ENCODE results near the gene LIF.

LIF gene

DNA sequence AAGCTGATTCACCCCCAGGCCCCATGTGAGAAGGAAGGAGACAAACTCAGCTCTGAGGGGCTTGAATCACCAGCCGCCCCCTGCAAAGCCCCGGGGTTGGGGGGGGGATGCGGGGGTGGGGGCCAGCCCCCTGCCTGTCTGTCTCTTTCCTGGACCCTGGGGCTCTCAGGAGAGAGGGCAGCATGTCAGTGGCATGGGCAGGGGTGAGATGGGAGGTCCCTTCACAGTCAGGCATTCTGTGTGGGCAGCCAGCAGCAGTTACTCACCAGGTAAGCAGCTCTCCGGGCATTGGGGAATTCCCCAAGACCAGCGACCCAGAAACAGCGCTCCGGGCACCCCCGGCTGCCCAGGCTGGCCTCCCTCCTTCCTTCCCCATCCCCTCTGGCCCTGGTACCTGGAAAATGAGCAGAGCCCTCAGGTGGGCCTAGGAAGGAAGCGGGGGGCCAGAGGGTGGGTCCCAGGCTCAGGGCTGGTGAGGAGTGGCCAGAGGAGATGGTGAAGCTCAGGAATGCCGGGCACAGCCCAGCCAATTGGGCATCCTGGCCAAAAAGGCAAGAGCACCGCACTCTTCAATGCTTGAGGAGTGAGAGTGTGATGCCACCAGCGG, 4.2 kb upstream of the LIF start:
- no peak overlapping the region for H3K27ac ChIP-seq (ENCODE audit: low read depth, low read length)
- H3K9me3 ChIP-seq (ENCODE audit: insufficient read depth, low read length): no peaks in the 10 kb centered on the region
- H4K20me1 ChIP-seq (ENCODE audit: low read depth, low read length): no peaks in the 10 kb centered on the region
- no peak overlapping the region for H3K4me3 ChIP-seq (ENCODE audit: insufficient read depth, low read length, poor library complexity, severe bottlenecking)
- no peak overlapping the region for H2AFZ ChIP-seq (ENCODE audit: low read depth, low read length, severe bottlenecking)
- TF ChIP-seq EZH2phosphoT487 (conservative IDR thresholded peaks at IDR 0.05; ENCODE audit: low read length): no peak
- TF ChIP-seq, protein P1, sequence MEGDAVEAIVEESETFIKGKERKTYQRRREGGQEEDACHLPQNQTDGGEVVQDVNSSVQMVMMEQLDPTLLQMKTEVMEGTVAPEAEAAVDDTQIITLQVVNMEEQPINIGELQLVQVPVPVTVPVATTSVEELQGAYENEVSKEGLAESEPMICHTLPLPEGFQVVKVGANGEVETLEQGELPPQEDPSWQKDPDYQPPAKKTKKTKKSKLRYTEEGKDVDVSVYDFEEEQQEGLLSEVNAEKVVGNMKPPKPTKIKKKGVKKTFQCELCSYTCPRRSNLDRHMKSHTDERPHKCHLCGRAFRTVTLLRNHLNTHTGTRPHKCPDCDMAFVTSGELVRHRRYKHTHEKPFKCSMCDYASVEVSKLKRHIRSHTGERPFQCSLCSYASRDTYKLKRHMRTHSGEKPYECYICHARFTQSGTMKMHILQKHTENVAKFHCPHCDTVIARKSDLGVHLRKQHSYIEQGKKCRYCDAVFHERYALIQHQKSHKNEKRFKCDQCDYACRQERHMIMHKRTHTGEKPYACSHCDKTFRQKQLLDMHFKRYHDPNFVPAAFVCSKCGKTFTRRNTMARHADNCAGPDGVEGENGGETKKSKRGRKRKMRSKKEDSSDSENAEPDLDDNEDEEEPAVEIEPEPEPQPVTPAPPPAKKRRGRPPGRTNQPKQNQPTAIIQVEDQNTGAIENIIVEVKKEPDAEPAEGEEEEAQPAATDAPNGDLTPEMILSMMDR (IDR thresholded peaks at IDR 0.05; ENCODE audit: insufficient read depth, low read length, poor library complexity, severe bottlenecking): no peak
- no peak overlapping the region for H3K9ac ChIP-seq (ENCODE audit: low read length)
- H3F3A ChIP-seq (ENCODE audit: insufficient read depth): no peaks in the 10 kb centered on the region
- no peaks in the 10 kb centered on the region for H3K9me2 ChIP-seq (replicated peaks; ENCODE audit: insufficient read depth, low read length)
- H3K36me3 ChIP-seq (ENCODE audit: low read length): no peaks in the 10 kb centered on the region
- no peaks in the 10 kb centered on the region for H3K79me2 ChIP-seq (ENCODE audit: insufficient read depth, low read length)
- no peak overlapping the region for H3K4me2 ChIP-seq (ENCODE audit: low read depth, low read length, poor library complexity, severe bottlenecking)
- H3K27me3 ChIP-seq (ENCODE audit: low read length): no peaks in the 10 kb centered on the region; the same call in 1 of the 2 replicates

GRCh38 chr22:30250039-30250565, 3.5 kb upstream of the LIF start:
- H3F3A ChIP-seq (ENCODE audit: insufficient read depth): no peaks in the 10 kb centered on the region
- no peak overlapping the region for H3K27ac ChIP-seq (ENCODE audit: low read depth, low read length)
- H3K27me3 ChIP-seq (ENCODE audit: low read length): no peaks in the 10 kb centered on the region; the same call in 1 of the 2 replicates
- H3K9ac ChIP-seq (ENCODE audit: low read length): no peak overlapping the region
- no peaks in the 10 kb centered on the region for H3K9me3 ChIP-seq (ENCODE audit: insufficient read depth, low read length)
- H4K20me1 ChIP-seq (ENCODE audit: low read depth, low read length): no peaks in the 10 kb centered on the region
- no peaks in the 10 kb centered on the region for H3K9me2 ChIP-seq (replicated peaks; ENCODE audit: insufficient read depth, low read length)
- H3K4me2 ChIP-seq (ENCODE audit: low read depth, low read length, poor library complexity, severe bottlenecking): no peak overlapping the region
- H3K4me3 ChIP-seq (ENCODE audit: insufficient read depth, low read length, poor library complexity, severe bottlenecking): no peak overlapping the region
- no peaks in the 10 kb centered on the region for H3K36me3 ChIP-seq (ENCODE audit: low read length)
- no peak for TF ChIP-seq EZH2phosphoT487 (conservative IDR thresholded peaks at IDR 0.05; ENCODE audit: low read length)
- TF ChIP-seq, protein P1 (IDR thresholded peaks at IDR 0.05; ENCODE audit: insufficient read depth, low read length, poor library complexity, severe bottlenecking): no peak
- no peaks in the 10 kb centered on the region for H3K79me2 ChIP-seq (ENCODE audit: insufficient read depth, low read length)
- H2AFZ ChIP-seq (ENCODE audit: low read depth, low read length, severe bottlenecking): no peak overlapping the region

GRCh38 chr22:30249049-30250038, 2.8 kb upstream of the LIF start:
- no peaks in the 10 kb centered on the region for H3F3A ChIP-seq (ENCODE audit: insufficient read depth)
- no peak overlapping the region for H3K4me3 ChIP-seq (ENCODE audit: insufficient read depth, low read length, poor library complexity, severe bottlenecking)
- no peaks in the 10 kb centered on the region for H3K9me3 ChIP-seq (ENCODE audit: insufficient read depth, low read length)
- H4K20me1 ChIP-seq (ENCODE audit: low read depth, low read length): no peaks in the 10 kb centered on the region
- no peaks in the 10 kb centered on the region for H3K36me3 ChIP-seq (ENCODE audit: low read length)
- H2AFZ ChIP-seq (ENCODE audit: low read depth, low read length, severe bottlenecking): no peak overlapping the region
- no peak overlapping the region for H3K9ac ChIP-seq (ENCODE audit: low read length)
- no peaks in the 10 kb centered on the region for H3K79me2 ChIP-seq (ENCODE audit: insufficient read depth, low read length)
- no peaks in the 10 kb centered on the region; the same call in 1 of the 2 replicates for H3K27me3 ChIP-seq (ENCODE audit: low read length)
- H3K4me2 ChIP-seq (ENCODE audit: low read depth, low read length, poor library complexity, severe bottlenecking): no peak overlapping the region
- TF ChIP-seq EZH2phosphoT487 (conservative IDR thresholded peaks at IDR 0.05; ENCODE audit: low read length): no peak
- TF ChIP-seq, protein P1 (IDR thresholded peaks at IDR 0.05; ENCODE audit: insufficient read depth, low read length, poor library complexity, severe bottlenecking): no peak
- H3K9me2 ChIP-seq (replicated peaks; ENCODE audit: insufficient read depth, low read length): no peaks in the 10 kb centered on the region
- H3K27ac ChIP-seq (ENCODE audit: low read depth, low read length): no peak overlapping the region
